Measurements from ENCODE around the gene PARP12.

GRCh38 chr7:140055833-140056232, 6.9 kb downstream of the PARP12 start:
- TF ChIP-seq CTCF (IDR thresholded peaks at IDR 0.05; ENCODE audit: insufficient read depth, low read depth, low read length) (no peak), EZH2 (IDR thresholded peaks at IDR 0.05; ENCODE audit: insufficient read depth, low read length) (no peak)
